Vagina (tissue), 2 donors: ENCODE measurements around the gene OPN1LW.
"Not testable (repeated sequence)": the region's sequence is repeated elsewhere in the genome, so short reads cannot be mapped to it uniquely, and the experiment has no call there.

Source experiments
- POLR2A ChIP-seq, 2 donors: fragments of 450-650 bp; IDR thresholded peaks; one replicate each; pipeline ENCODE4 v1.6.1; 2017; ENCODE audit warnings: antibody characterized with exemption in 2 of 2, mild to moderate bottlenecking in 2 of 2, moderate library complexity in 2 of 2
- POLR2AphosphoS5 ChIP-seq, 2 donors: sonication (generic); formaldehyde crosslinking; IDR thresholded peaks; one replicate each; pipeline ENCODE4 v1.9.0; 2017; ENCODE audit warnings: antibody characterized with exemption in 2 of 2, mild to moderate bottlenecking in 2 of 2, low read depth in 1 of 2; ENCODE audit not compliant: insufficient read depth in 1 of 2
- TF ChIP-seq, protein P1 (sequence below), 3 experiments: fragments of 450-650 bp in 2 of 3; fragments of 200-600 bp in 1 of 3; sonication (generic) in 1 of 3; IDR thresholded peaks; one replicate each; pipeline ENCODE4 v1.5.1; 2017 to 2019; ENCODE audit warnings: antibody characterized with exemption in 3 of 3, mild to moderate bottlenecking in 2 of 3, moderate library complexity in 2 of 3

GRCh38 chrX:154194316-154194715, 50.3 kb downstream of the OPN1LW start:
- TF ChIP-seq, protein P1, sequence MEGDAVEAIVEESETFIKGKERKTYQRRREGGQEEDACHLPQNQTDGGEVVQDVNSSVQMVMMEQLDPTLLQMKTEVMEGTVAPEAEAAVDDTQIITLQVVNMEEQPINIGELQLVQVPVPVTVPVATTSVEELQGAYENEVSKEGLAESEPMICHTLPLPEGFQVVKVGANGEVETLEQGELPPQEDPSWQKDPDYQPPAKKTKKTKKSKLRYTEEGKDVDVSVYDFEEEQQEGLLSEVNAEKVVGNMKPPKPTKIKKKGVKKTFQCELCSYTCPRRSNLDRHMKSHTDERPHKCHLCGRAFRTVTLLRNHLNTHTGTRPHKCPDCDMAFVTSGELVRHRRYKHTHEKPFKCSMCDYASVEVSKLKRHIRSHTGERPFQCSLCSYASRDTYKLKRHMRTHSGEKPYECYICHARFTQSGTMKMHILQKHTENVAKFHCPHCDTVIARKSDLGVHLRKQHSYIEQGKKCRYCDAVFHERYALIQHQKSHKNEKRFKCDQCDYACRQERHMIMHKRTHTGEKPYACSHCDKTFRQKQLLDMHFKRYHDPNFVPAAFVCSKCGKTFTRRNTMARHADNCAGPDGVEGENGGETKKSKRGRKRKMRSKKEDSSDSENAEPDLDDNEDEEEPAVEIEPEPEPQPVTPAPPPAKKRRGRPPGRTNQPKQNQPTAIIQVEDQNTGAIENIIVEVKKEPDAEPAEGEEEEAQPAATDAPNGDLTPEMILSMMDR (IDR thresholded peaks at IDR 0.05), result not testable (repeated sequence)
- not testable (repeated sequence) for TF ChIP-seq POLR2AphosphoS5 (IDR thresholded peaks at IDR 0.05; ENCODE audit: insufficient read depth in 1 of 2, low read depth in 1 of 2); POLR2A (IDR thresholded peaks at IDR 0.05)
